ENCODE data around the gene ABCC3. TPM values are rescaled to one million over a fixed set of nuclear protein-coding genes. Genes with fewer than 3 reads are reported as not detected.

The ABCC3 gene
- total RNA-seq, 1 experiment from 2014 or later: 4.9 TPM

DNA sequence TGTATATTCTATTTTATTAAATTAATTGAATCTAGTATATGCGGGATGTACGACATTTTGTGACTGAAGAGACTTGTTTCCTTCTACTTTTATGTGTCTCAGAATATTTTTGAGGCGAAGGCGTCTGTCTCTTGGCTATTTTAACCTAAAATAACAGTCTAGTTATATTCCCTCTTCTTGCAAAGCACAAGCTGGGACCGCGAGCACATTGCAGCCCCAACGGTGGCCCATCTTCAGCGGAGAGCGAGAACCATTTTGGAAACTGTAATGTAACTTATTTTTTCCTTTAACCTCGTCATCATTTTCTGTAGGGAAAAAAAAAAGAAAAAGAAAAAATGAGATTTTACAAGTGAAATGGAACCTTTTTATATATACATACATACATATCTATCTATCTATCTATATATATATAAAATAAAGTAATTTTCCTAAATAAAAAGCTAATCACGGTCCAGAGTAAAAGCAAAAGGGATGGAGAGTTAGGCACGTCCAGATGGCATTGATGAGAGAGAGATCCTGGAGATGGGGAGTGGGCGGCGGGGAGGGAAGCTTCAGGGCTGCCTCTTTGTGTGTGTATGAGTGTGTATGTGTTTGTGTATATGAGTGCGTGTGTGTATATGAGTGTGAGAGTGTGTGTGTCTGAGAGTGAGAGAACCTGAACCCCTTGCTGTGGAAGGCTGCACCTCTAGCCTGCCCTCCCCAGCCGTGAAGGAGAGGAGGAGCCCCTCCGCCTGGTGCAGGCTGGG is 7.5 kb upstream of the ABCC3 start:
- no peak for DNase-seq (ENCODE audit: low read depth)

DNA sequence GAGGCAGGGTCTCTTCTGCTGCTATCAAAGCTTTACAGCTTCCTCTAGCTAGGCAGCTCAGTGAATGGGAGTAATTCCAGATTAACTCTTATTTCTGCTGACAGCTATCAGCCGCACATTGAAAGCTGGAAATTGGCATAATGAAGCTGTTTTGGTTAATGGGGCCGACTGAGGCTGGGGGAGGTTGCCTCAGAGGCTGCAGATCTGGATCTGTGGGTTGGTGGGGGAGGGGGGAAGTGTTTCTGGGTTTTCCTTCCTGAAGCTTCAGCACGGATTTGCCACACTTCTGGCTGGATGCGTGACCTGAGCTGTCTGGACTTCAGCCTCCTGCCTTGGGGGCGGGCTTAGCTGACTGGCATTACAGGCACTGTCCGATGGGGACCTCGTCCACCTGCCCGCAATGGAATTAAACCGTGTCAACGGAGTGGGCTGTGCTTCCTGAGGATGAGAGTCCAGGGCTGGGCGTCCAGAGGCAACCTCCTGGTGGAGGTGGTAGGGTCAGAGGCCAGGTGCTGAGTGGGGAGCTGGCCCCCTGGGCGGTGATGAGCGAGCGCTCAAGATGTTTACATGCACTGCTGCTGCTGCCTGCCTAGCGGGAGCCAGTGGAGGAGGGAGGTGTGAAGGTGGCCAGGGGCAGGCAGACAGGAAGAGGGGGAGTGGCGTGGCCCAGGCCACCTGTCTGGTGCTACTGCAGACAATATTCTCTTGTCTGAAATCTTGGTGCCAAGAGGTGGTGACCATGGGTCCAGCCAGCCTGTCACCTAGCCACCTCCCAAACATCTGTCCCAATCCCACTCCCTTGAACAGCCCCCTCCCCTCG is 6.7 kb upstream of the ABCC3 start:
- DNase-seq (ENCODE audit: low read depth): no peak

DNA sequence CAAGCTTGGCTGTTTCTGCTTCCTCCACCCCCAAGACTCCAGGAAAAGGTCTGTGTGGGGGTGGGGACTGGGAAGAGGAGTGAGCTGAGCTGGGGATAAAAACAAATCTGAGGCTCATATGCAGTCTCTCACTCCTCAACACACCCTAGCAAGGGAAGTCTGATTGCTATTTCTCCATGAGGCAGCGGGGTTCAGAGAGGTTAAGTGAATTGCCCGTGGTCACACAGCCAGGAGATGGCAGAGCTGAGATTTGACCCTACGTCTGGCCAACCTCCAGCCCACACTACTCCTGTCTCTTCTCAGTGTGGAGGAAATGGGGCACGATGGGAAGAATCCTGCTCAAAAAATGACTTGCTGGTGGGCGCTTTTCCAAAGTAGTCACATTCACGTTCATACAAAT is 4.8 kb upstream of the ABCC3 start:
- no peak for DNase-seq (ENCODE audit: low read depth)

DNA sequence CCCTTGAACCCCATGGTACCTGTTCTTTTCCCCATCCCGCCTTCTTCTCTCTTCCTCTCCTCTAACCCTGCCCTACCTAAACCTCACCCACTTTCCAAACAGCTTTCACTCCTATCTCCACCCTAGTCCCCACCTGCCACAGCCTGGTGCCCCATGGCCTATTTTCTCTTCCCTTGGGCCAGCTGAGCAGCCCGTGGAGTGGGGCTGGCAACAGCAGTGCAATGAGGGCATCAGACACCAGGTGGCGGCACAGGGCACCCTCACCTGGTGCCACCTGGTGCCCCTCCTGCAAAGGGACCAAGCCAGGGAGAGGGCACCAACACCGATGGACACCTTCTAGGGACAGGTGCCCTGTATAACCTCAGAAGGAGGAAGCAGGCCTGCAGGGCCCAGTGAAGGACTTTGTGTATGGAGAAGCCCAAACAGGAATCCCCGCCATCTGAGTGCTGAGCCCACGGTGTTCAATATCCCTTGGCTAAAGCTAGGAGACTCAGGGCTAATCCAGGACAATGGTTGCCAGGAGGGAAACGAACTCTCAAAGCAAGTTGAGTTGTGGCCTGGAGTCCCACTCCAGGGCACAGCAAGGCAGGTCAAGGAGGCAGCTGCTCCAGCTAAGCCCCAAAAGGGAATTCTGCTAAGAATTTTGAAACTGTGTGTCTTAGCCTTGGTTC is 4.0 kb upstream of the ABCC3 start:
- no peak for DNase-seq (ENCODE audit: low read depth)

DNA sequence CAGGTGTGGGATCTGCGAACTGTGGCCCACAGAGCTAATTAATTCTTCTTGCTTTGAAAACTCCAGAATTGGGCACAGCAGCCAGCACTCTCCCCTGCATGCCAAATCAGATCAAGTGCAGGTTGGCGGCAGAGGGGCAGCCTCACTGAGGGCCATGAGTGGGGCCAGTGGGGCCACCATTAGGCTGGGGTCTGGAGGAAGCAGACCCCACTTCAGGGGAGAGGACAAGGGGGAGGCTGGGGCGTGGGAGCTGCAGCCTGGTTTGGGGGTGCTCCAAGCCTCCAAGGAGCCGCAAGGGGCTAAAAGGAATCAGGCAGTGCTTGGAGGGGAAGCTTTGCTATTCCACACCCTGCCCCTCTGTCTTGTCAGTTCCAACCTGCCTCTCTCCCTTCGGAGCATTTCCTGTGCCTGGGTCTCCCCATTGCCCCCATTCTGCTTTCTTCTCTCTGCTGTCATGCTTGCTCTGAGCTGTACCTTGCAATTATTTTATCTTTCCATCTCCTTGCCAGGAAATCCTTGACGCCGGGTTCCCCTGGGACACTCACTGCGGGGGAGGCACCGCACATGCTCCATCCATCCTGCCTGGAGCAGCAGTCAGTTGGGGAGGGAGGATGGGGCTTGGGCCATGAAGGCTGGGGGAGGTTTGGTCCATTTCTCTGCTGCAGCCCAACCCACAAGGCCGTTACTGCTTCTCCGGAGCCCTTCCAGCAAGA is 3.3 kb upstream of the ABCC3 start:
- DNase-seq (ENCODE audit: low read depth): no peak

DNA sequence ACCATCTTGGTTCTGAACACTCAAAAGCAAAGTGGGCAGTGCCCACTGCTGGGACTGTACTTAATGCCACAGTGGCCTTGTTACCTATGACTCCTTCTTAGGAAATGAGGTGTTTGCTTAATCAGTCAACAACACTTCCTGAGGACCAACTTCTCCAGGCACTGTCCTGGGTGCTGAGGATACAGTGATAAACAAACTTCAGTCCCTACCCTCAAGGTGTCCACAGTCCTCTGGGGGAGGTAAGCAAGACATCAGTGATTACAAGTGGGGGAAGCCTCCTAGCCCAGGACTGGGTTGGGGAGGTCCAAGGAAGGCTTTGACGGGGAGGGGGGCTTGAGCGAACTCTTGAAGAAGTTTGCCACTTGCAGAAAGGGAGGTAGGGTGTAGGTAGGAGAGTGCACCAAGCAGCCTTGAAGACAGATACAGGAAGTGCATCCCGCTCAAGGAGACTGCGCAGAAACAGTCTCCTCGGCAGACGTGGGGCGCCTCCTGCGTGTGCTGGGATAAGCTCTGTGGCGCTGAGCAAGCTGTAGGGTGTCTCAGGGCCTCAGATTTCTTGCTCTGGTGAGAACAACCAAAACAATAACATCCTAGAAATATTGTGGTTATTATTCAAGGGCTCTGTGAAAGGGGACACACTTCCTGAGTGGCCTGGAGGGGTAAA is 2.6 kb upstream of the ABCC3 start:
- DNase-seq (ENCODE audit: low read depth): no peak

DNA sequence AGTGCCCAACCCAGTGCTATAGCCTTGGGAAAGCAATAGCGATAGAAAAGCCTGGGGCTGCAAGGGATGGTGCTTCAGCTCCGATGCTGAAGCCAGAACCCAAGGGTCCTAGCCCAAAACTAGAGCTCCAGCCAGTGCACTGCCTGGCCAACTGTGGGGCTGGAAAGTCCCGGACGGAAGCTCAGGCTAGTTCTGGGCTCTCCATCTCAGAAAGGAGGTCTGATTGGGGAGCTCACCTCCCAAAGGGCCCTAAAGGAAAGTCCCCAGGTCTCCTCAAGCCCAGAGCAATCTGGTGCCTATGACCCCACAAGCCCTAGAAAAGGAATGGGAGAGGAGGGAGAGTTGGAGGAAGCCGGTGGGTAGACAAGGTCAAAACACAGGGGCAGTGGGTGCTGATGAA is 2.0 kb upstream of the ABCC3 start:
- DNase-seq (ENCODE audit: low read depth): no peak

DNA sequence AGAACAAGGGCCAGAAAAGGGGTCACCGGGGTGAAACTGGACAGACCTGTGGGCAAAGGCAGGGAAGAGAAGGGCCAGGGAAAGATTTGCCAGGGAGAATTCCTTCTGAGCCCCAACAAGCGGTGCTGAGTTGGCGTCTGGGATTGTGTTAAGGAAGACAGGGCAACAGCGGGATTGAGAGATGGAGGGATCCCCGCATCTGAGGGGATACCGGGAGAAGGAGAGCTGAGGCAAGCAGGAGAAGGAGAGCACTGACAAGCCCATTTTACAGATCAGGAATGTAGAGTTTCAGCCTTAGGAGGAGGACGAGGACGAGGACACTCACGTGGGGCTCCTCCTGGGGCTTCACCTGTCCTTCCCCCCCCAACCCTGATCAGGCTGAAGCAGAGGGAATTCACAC is 998 bp upstream of the ABCC3 start:
- no peak for DNase-seq (ENCODE audit: low read depth)

DNA sequence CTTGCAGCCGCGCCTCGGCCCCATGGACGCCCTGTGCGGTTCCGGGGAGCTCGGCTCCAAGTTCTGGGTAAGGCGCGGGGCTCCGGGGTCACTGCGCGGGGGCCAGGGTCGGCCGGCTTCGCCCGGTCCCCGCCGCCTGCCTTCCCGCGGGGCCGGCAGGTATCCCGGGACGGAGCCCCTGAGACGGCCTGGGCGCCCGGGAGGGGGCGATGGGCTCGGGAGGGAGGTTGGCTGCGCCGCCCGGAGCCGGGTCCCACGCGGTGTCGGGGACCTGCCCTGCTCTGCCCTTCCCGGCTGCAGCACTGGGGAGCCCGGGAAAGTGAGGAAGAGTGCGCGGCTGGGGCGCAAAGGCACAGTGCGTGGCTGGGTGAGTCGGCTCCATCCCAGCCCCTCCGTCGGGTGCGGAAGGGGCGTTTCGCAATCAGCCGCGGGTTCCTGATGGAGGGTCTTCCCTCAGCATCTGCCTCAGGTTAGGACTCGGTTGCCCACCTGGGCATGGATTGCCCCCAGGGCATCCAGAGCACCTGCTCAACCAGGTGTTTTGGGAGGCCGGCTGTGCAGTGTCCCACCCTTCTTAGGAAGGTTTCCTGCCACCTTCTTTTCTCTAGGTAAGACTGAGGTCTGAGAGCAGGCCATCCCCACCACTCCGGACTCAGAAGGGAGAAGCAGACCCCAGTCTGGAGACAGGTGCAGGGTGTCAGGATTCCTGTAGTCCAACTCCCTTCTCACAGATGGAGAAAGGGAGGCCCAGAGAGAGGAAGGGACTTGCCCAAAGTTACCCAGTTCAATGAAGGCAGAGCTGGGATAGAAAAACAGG is 442 bp downstream of the ABCC3 start:
- no peak for DNase-seq (ENCODE audit: low read depth)

DNA sequence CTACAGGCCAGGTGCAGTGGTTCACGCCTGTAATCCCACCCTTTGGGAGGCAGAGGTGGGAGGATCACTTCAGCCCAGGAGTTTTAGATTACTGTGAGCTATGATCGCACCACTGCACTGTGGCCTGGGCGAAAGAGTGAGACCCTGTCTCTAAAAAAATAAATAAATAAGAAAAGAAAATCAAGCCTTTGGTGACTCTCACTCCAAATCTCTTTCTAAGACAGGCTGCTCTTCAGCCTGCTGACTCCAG is 976 bp downstream of the ABCC3 start:
- no peak for DNase-seq (ENCODE audit: low read depth)

DNA sequence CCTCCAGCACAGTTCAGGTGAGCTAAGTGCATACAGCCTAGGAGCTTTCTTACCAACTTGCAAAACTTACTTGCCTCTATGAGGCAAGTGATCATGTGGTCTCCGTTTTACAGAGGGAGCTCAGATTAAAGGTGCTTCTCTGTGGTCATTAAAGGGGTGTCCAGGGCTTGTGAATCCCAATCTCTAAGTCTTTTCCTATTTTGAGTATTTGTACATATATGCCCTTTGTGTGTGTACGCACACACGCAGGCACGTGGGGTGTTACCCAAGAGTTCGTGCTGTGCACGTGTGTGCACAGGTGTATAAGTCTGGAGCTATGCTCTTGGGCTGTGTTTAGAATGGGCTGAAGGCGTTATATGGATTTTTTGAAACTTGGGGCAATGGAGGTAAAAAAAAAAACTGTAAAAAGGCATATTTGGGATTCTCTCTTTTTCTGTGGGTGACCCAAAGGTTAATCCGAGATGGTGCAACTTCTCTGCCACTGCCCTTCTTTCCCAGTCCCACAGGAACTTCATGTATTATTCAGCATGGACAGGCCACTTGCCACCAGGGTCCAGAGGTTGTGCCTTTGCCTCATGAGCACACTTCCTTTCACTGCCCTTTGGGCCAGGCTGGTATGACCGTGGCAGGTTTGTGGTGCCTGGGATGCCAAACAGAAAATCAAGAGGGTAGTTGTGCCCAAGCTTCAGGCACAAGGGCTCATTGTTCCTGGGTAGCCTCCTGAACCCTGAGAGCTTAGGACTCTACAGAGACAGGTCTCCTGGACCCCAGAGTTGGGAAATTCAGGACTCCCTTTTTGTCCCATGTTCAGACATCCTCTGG is 1.5 kb downstream of the ABCC3 start:
- DNase-seq (ENCODE audit: low read depth): no peak

DNA sequence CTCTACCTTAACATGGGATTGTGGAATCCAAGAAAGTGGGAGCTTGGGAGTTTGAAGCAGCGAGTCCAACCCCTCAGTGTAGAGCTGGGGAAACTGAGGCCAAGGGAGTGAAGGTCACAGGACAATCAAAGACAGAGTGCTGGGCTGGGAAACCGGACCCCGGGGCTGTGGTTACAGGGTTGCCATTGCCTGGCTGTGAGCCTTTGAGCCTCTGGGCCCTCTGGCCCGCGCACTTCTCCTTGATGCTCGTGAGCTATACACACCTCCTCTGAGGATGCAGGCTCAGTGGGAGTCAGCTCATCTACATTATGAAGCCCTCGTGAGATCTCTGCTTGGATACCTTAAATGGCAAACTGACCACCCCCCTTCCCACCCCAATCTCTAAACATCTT is 2.1 kb downstream of the ABCC3 start:
- no peak for DNase-seq (ENCODE audit: low read depth)

DNA sequence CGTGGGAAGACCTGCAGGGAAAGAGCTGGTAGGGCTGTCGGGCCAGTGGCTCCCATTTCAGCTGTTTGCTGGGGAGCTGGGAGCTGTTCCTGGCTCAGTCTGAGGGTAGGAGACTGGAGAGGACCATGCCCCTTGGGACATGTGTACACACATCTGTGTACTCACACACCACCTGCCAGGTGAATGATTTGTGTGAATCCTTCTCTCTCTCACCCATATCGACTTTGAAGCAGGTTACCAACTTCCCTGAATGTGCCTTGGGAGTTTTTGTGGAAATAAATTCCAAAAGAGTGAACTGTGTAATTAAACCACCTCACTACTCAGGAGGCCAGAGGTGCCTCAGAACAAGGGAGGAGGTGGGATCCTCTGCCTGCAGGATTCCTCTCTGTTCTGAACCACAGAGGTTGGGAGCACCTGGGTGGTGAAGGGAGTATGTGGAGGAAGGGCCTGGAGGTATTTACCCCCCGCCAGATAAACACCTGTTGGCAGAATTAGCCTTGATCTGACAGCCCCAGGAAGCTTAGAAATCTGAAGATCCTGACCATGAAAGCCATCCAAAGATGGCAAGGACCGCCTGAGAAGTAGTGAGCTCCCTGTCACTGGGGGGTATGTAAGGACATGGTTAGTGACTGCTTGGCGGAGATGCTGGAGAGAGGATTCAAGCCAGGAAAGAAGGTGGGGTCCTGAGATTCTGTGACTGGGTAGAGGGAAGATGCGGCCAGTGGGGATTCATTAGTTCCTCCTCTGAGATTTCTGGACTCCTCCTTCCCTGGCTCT is 3.3 kb downstream of the ABCC3 start:
- no peak for DNase-seq (ENCODE audit: low read depth)

DNA sequence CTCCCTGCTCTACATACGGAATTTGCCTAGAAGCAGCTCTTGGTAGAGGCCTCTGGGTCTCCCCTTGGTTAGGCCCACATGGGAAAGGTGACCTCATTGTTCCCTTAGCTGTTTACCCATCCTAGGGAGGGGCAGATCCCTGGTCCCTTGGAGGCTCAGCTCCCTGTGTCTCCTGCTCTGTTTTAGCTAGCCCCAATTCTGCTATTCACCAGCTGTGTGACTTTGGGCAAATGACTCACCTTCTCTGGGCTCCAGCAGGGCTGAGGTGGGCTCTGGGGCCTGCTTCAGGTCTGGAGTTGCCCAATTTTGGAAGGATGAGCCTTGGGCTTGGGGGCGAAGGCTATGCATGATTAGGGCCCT is 3.9 kb downstream of the ABCC3 start:
- DNase-seq (ENCODE audit: low read depth): no peak

DNA sequence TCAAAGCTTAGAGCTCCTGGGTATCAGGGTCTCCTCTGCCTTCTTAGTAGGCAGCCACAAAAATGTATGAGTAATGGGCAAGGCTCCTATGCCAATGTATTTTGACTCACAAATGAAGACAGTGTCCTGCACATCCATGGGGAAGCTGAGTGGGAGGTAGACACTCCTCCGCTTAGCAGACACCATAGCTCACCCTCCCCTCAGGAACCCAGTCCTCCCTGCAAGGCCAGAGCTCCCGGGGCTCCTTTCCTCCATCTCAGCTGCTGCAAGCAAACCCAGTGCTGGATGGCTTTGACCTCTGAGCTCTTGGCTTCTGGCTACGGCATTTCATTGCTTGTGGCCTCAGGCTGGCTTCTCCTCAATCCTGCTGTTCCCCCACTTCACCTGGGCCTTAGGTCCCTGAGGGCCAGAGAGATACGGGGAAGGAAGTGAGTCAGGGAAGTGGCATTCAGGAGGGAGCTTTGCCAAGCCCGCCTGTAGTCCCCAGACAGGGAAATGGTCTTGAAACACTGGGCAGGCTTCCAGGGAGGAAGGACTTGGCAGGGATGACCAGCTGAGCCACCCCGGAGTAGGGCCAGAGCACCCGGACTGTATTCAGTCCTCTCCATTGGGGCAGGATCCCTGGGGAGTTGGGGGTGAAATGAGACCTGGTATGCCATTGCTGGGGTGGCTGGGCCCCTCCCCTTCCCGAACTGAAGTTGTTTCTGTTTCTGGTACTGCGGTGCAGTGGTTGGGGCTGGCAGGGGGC is 4.5 kb downstream of the ABCC3 start:
- peak; percentile 98 for DNase-seq (ENCODE audit: low read depth)

DNA sequence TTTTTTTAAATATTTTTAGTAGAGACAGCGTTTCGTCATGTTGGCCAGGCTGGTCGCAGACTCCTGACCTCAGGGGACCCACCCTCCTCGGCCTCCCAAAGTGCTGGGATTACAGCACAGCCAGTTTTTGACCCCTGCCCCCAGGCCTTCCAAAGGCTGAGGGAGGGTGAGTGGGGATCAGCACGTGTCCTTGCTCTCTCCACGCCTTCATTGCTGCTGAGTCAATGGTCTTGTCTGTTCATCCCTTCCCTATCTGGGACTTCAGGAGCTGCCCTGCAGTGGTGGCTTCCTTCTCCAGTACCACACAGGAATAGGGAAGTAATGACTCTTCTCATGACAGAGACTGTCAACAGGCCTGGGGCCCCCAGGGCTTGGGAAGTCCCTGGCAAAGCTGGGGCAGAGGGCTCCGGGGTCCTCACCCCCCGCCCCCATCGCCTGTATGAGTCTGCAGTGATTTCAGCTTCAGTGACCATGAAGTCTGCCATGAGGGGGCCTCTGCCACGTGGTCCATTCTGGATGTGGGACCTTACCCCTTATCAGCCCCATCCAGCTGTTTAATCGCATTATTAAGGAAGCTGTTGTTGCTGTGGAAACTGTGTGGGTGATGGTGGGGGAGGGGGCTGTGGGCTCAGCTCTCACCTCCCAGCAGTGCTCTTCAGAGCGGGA is 6.1 kb downstream of the ABCC3 start:
- no peak for DNase-seq (ENCODE audit: low read depth)

DNA sequence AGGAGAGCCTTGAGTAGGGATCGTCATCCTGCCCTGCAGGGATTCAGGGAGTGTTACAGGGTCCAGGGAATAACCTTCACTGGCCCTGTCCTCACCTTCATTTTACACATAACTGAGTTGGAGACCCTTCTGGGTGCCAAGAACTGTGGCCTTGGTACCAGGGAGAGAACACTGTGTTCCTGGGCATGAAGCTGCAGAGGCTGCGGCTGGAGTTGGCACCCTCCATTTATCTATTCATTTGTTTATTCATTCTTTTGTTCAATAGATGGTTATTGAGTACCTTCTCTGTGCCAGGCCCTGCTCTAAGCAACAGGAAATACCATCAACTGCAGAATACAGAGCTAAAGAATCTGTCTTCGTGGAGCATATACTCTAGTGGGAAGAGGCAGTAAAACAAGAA is 6.7 kb downstream of the ABCC3 start:
- no peak for DNase-seq (ENCODE audit: low read depth)
